ENCODE data around the gene AKIRIN1. TPM values are rescaled to one million over a fixed set of nuclear protein-coding genes. Genes with fewer than 3 reads are reported as not detected.
"Not testable (repeated sequence)": the region's sequence is repeated elsewhere in the genome, so short reads cannot be mapped to it uniquely, and the experiment has no call there.

The AKIRIN1 gene
- total and polyA plus RNA-seq, 4 donors = 14.6 to 42.8 (median 31.7) TPM

- TF ChIP-seq CTCF (IDR thresholded peaks at IDR 0.05; ENCODE audit: control extremely low read depth, extremely low read depth) = no peak
Observed at GRCh38 chr1:38973659-38974437, 17.2 kb upstream of the AKIRIN1 start.

GRCh38 chr1:38977399-38978244 lies 13.5 kb upstream of the AKIRIN1 start:
- ATAC-seq (ENCODE audit: insufficient read depth, low FRiP score); H3K36me3 ChIP-seq (ENCODE audit: control insufficient read depth in 4 of 4, insufficient read depth in 4 of 4, low read length in 4 of 4): not testable (repeated sequence)
- WGBS, 2 donors = 84 to 88% methylated on average over 12 of the region's 12 CpGs

More at GRCh38 chr1:38973659-38974437, 17.2 kb upstream of the AKIRIN1 start:
- no peak overlapping the region for H3K9ac ChIP-seq (ENCODE audit: insufficient read depth in 1 of 2, low read length in 2 of 2)
- H3K36me3 ChIP-seq (ENCODE audit: control insufficient read depth in 4 of 4, insufficient read depth in 4 of 4, low read length in 4 of 4) = no peaks in the 10 kb centered on the region
- no peaks in the 10 kb centered on the region for H3K4me1 ChIP-seq (ENCODE audit: control insufficient read depth in 5 of 5, insufficient read depth in 5 of 5, low read length in 5 of 5)
- DNase-seq (no peak), ATAC-seq (ENCODE audit: insufficient read depth, low FRiP score) (no peak)
- peaks cover 0 to 4% (median 3%) of the 10 kb centered on the region in 4 donors for H3K9me3 ChIP-seq (ENCODE audit: control insufficient read depth in 4 of 4, insufficient read depth in 3 of 4, low read length in 3 of 4)
- H3K4me3 ChIP-seq = no peak overlapping the region
- H3K27me3 ChIP-seq (ENCODE audit: control insufficient read depth in 3 of 3, insufficient read depth in 3 of 3, low read length in 2 of 3) = no peaks in the 10 kb centered on the region
- H3K27ac ChIP-seq (ENCODE audit: low read depth in 1 of 2, low read length in 1 of 2) = no peak overlapping the region
- WGBS, 2 donors = 85 to 89% methylated on average over 13 of the region's 13 CpGs

DNA sequence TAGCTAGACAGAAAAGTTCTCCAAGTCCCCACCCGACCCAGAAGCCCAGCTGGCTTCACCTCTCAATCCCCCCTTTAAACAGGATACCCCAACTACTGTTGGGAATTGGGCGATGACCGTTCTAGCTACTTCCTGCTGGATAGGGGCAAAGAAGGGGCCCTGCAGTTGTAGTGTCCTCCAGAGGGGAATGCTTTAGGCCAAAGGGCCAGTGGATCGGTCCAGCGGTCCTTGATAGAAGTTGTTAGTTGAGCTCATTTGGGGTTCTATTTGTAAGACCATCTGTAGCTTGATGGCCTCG lies 12.9 kb upstream of the AKIRIN1 start:
- H3K9ac ChIP-seq (ENCODE audit: insufficient read depth in 1 of 2, low read length in 2 of 2); H3K27ac ChIP-seq (ENCODE audit: low read depth in 1 of 2, low read length in 1 of 2); H3K9me3 ChIP-seq (ENCODE audit: control insufficient read depth in 4 of 4, insufficient read depth in 3 of 4, low read length in 3 of 4); ATAC-seq (ENCODE audit: insufficient read depth, low FRiP score); H3K4me1 ChIP-seq (ENCODE audit: control insufficient read depth in 5 of 5, insufficient read depth in 5 of 5, low read length in 5 of 5); H3K4me3 ChIP-seq; H3K27me3 ChIP-seq (ENCODE audit: control insufficient read depth in 3 of 3, insufficient read depth in 3 of 3, low read length in 2 of 3); H3K36me3 ChIP-seq (ENCODE audit: control insufficient read depth in 4 of 4, insufficient read depth in 4 of 4, low read length in 4 of 4): not testable (repeated sequence)
- peak in 1 of 3 donors; percentile 14 for DNase-seq
- 94 to 95% methylated on average over 6 of the region's 6 CpGs for WGBS, 2 donors

More at GRCh38 chr1:38977399-38978244, 13.5 kb upstream of the AKIRIN1 start:
- not testable (repeated sequence) for H3K27me3 ChIP-seq (ENCODE audit: control insufficient read depth in 3 of 3, insufficient read depth in 3 of 3, low read length in 2 of 3); H3K27ac ChIP-seq (ENCODE audit: low read depth in 1 of 2, low read length in 1 of 2); H3K9me3 ChIP-seq (ENCODE audit: control insufficient read depth in 4 of 4, insufficient read depth in 3 of 4, low read length in 3 of 4); H3K4me1 ChIP-seq (ENCODE audit: control insufficient read depth in 5 of 5, insufficient read depth in 5 of 5, low read length in 5 of 5); H3K4me3 ChIP-seq; H3K9ac ChIP-seq (ENCODE audit: insufficient read depth in 1 of 2, low read length in 2 of 2); DNase-seq

- H3K9ac ChIP-seq (ENCODE audit: insufficient read depth in 1 of 2, low read length in 2 of 2); ATAC-seq (ENCODE audit: insufficient read depth, low FRiP score); H3K9me3 ChIP-seq (ENCODE audit: control insufficient read depth in 4 of 4, insufficient read depth in 3 of 4, low read length in 3 of 4); H3K27ac ChIP-seq (ENCODE audit: low read depth in 1 of 2, low read length in 1 of 2); H3K36me3 ChIP-seq (ENCODE audit: control insufficient read depth in 4 of 4, insufficient read depth in 4 of 4, low read length in 4 of 4); H3K4me1 ChIP-seq (ENCODE audit: control insufficient read depth in 5 of 5, insufficient read depth in 5 of 5, low read length in 5 of 5); H3K4me3 ChIP-seq; DNase-seq; H3K27me3 ChIP-seq (ENCODE audit: control insufficient read depth in 3 of 3, insufficient read depth in 3 of 3, low read length in 2 of 3): not testable (repeated sequence)
- WGBS, 2 donors = 26 to 35% methylated on average over 1 of the region's 1 CpG
Observed at GRCh38 chr1:38979380-38979779, 11.7 kb upstream of the AKIRIN1 start.

DNA sequence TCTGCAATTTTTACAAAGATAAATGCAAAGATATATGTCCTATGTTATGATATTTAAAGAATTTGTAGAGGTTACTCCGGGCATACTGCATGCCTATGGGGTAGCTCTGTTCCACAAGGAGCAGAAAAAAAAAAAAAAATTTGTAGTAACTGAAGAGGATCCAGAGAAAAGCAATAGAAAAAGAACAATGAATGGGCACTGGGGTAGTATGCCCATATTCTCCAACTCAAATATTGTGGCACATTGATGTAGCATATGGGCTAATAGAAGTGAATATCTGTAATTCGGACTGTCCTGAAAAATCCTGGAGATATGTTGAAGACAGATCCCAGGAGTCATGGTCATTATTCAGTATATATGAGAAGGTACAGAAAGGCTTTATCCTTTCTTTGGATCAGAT lies 1.1 kb upstream of the AKIRIN1 start:
- Histone ChIP-seq H3K9ac (ENCODE audit: insufficient read depth in 1 of 2, low read length in 2 of 2) (no peak overlapping the region), H3K27me3 (ENCODE audit: control insufficient read depth in 3 of 3, insufficient read depth in 3 of 3, low read length in 2 of 3) (no peaks in the 10 kb centered on the region), H3K4me1 (ENCODE audit: control insufficient read depth in 5 of 5, insufficient read depth in 5 of 5, low read length in 5 of 5) (peaks cover 0 to 19% (median 10%) of the 10 kb centered on the region in 5 donors), H3K9me3 (ENCODE audit: control insufficient read depth in 4 of 4, insufficient read depth in 3 of 4, low read length in 3 of 4) (no peaks in the 10 kb centered on the region), H3K4me3 (no peak overlapping the region), H3K27ac (ENCODE audit: low read depth in 1 of 2, low read length in 1 of 2) (peak overlapping the region in 1 of 2 donors; percentile 82), H3K36me3 (ENCODE audit: control insufficient read depth in 4 of 4, insufficient read depth in 4 of 4, low read length in 4 of 4) (peaks cover 0 to 3% (median 0%) of the 10 kb centered on the region in 4 donors)
- TF ChIP-seq CTCF (IDR thresholded peaks at IDR 0.05; ENCODE audit: control extremely low read depth, extremely low read depth) = no peak
- DNase-seq (no peak), ATAC-seq (ENCODE audit: insufficient read depth, low FRiP score) (no peak)
- WGBS, 2 donors = 78 to 81% methylated on average over 2 of the region's 2 CpGs

Data from lung (tissue), 12 donors.